Head of caudate nucleus (tissue), 42 donors: Measurements from ENCODE around the gene RAD54L.
"Not testable (repeated sequence)": the region's sequence is repeated elsewhere in the genome, so short reads cannot be mapped to it uniquely, and the experiment has no call there.

Experiments used
- DNase-seq, 42 donors: peaks; one replicate each; pipeline versions ENCODE4 v3.0.0 to v3.0.0-alpha.2; 2020 to 2021; ENCODE audit warnings: mixed read lengths in 7 of 42
- intact Hi-C: fragments of 100-400 bp; cut with DNase I; formaldehyde crosslinking; loops from one replicate; pipeline ENCODE4 v1.15.0; 2022

The RAD54L gene

GRCh38 chr1:46247436-46248121 is at the start of gene RAD54L:
Gene RAD54L (plus strand): TSS chr1:46247763. CDS start chr1:46248406, 643 bp downstream.
- intact Hi-C loops: loop anchor here (2.0 kb wide), 1 partner anchor 55 kb away; the partner anchor contains the start of genes LRRC41 and UQCRH

GRCh38 chr1:46197964-46198811 is 49.4 kb upstream of the RAD54L start, which contains the start of gene POMGNT1:
Gene POMGNT1 (minus strand): TSS chr1:46198434. CDS start chr1:46197821, 613 bp downstream.
- intact Hi-C loops: no loop called here
- peak in 40 of 42 donors; percentile 30 to 86 (median 75) for DNase-seq

More at GRCh38 chr1:46247436-46248121, at the start of gene RAD54L:
- peak; percentile 94 to 99 (median 98) for DNase-seq

DNA sequence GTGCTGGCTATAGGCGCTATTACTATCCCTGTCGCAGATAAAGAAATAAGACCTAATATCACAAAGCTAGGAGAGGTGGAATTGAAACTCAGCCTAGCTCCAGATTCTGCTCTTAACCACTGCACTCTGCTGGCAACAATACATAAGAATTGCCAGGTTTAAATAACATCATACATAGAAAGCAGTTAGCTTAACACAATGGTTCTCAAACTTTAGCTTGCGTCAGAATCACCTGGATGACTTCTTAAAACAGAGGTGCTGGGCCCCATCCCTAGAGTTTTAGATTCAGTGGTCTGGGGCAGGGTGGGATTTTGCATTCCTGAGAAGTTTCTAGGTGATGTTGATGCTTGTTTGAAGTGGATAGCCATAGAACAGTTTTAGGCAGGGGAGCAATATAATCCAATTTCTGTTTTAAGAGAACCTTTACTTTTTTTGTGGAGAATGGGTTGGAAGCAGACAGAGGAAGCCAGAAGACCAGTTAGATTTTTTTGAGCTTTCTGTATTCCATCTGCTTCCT is 48.3 kb upstream of the RAD54L start:
- peak in 1 of 42 donors; percentile 1 for DNase-seq
- intact Hi-C loops: no loop called here

DNA sequence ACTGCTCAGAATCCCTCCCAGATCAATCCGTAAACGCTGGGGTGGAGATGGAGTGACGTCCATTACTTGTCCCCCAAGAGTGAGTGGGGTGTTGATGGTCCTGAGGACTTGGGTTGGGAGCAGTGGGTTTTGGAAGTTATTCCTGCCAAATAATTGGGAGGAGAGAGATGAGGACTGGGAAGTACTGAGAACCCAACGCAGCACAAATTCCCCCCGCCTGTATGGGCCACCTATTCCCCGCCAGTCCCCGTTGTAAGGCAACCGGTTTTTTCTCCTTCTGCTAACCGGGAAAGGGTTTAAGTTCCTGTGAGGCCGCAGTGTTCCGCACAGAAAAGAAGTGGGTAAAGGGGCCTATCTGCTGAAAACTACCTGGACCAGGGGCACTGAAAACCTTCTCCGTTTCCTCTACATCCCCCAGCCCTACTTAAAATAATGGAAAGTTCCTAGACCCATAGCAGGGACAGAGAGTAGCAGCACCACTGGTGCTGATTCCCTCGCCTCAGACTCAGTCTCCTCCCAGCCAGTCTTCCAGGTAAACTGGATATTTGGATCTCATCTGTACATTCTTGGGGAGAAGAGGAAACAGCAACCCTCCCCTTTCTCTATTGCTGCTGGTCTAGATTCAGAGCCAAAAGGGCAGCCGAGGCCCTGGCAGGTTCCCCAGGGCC is 43.7 kb upstream of the RAD54L start:
- DNase-seq: peak in 5 of 42 donors; percentile 17 to 59 (median 40)
- intact Hi-C loops: no loop called here

DNA sequence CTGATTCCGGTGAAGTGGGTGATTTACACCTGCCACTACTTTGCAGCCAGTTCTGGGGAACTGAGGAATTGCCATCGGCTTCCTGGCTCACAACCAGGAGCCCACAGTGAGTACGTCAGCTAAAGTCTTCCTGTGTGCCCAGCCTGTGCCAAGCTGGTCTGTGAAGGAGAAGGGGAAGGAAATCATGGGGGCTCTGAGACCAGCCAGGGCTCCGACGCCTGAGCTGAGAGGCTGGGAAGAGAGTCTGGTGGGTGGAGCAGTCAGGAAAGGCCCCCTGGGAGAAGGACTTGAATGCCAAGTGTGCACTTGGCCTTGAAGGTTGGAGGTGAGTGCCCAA is 43.2 kb upstream of the RAD54L start:
- intact Hi-C loops: no loop called here
- DNase-seq: peak in 17 of 42 donors; percentile 24 to 66 (median 40)

DNA sequence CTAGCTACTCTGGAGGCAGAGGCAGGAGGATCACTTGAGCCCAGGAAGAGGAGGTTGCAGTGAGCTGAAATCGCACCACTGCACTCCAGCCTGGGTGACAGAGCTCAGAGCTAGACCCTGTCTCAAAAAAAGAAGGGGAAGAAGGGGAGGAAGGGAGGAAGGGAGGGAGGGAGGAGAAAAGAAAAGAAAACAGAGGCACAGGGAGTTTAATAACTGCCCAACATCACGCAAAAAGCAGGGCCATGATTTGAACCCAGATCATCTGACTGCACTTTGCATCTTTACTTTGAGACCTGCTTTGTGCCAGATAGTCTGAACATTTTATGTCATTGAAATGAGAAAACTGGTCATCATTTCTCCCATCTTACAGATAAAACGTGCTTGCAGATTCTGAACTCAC is 42.4 kb upstream of the RAD54L start:
- intact Hi-C loops: no loop called here
- no peak for DNase-seq

DNA sequence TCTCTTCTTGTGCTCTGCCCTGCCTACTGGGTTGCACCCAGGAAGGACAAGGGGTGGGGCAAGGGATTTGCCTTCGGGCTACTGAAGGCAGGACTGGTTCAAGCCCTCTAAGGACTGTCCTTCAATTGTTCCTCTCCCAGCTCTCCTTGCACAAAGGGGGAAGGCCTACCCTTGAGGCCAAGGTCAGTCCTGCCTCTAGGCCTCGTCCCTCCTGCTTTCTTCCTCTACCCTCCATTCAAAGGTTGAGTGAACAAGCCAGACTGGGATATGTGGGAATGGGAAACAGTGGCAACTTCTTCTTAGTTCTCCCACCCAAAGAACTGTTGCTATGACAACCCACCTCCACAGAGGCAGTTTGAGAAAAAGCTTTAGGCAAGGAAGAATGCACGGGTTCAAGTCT is 41.8 kb upstream of the RAD54L start:
- intact Hi-C loops: no loop called here

GRCh38 chr1:46206399-46206798 is 41.2 kb upstream of the RAD54L start:
- intact Hi-C loops: no loop called here
- DNase-seq: no peak

More for the DNA sequence above, 41.8 kb upstream of the RAD54L start:
- peak in 13 of 42 donors; percentile 26 to 74 (median 52) for DNase-seq

GRCh38 chr1:46210561-46210960 is 37.0 kb upstream of the RAD54L start:
- DNase-seq: no peak
- intact Hi-C loops: no loop called here

DNA sequence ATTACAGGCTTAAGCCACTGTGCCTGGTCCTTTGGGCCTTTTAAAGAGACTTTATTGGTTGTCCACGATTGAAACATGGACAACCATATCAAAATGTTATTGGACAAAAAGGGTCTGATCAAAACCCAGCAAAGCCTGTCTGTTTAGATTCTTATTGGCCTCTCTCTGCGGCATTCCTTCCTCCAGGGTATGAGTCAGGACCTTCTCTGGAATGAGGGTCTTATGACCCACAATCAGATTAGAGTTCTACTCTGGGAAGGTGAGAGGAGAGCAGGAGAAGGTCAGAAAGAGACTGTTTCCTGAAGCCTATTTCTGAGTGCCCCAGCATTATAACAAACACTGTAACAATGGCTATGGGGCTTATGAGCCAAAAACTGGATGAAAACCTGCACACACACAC is 36.5 kb upstream of the RAD54L start:
- intact Hi-C loops: no loop called here
- no peak for DNase-seq

DNA sequence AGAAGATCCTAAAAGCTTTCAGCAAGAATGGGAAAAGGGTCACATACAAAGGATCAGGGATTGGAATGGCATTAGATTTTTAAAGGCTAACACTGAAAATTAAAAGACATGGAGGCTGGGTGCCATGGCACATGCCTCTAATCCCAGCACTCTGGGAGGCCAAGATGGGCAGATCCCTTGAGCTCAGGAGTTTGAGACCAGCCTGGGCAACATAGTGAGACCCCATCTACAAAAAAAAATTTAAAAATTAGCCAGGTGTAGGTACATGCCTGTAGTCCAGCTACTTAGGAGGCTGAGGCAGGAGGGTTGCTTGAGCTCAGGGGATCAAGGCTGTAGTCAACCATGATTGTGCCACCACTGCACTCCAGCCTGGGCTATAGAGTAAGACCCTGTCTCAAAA is 32.1 kb upstream of the RAD54L start:
- no peak for DNase-seq
- intact Hi-C loops: no loop called here

GRCh38 chr1:46218443-46218842 is 29.1 kb upstream of the RAD54L start:
- intact Hi-C loops: no loop called here

DNA sequence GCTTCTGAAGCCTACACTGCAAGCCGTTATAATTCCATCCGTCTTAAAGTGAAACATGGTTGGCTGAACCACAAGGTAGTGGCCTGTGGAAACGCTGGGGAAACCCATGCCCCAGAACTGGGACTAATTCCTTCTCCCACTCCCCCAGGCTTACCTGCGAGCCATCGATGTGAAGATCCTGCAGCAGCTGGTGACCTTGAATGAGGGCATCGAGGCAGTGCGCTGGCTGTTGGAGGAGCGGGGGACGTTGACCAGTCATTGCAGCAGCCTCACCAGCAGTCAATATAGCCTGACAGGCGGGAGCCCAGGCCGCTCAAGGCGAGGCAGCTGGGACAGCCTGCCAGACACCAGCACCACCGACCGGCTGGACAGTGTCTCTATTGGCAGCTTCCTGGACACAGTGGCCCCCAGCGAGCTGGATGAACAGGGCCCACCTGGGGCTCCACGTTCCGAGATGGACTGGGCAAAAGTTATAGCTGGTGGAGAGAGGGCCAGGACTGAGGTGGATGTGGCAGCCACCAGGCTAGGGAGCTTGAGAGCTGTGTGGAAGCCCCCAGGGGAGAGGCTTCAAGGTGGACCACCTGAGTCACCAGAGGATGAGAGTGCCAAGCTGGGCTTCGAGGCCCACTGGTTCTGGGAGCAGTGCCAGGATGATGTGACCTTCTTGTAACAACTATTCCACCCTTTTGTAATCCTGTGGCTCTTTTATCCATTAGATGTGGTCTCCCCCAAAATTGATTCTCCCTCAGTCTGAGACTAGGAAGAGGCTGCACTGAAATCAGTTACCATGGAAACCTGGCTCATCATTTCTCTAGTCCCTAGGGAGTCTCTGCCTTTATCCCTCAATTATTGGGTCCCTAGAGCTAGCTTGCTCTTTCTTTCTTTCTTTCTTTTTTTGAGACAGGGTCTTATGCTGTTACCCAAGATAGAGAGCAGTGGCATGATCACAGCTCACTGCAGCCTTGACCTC is 27.7 kb upstream of the RAD54L start:
- DNase-seq: peak in 5 of 42 donors; percentile 19 to 54 (median 36)
- intact Hi-C loops: loop anchor here (5.0 kb wide), 1 partner anchor 183 kb away; no protein-coding TSS in a partner anchor

More at GRCh38 chr1:46218443-46218842, 29.1 kb upstream of the RAD54L start:
- DNase-seq: no peak

DNA sequence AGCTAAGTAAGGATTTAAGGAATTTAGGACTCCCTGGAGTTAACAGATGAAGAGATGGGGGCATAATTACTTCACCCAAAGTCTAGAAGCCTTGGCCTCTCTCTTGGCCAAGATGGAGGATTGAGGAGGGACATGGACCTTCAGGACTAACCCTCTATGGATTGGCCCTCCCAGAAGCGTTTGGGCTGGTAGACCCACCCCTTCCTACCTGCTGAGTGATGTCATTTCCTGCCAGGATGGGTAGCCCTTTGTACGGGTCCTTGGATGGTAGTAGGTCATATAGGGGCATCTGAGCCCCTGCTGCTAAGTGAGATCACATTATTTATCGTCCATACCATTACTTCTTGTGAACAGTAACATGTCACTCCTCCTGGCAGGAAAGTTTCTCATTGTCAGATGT is 26.8 kb upstream of the RAD54L start:
- intact Hi-C loops: loop anchor here (5.0 kb wide), 1 partner anchor 184 kb away; no protein-coding TSS in a partner anchor
- DNase-seq: no peak

- peak; percentile 72 to 95 (median 89) for DNase-seq
- intact Hi-C loops: loop anchor here (2.0 to 5.0 kb wide), 2 partner anchors 43 to 184 kb away; no protein-coding TSS in a partner anchor
Measured at GRCh38 chr1:46221749-46222148, 25.8 kb upstream of the RAD54L start.

DNA sequence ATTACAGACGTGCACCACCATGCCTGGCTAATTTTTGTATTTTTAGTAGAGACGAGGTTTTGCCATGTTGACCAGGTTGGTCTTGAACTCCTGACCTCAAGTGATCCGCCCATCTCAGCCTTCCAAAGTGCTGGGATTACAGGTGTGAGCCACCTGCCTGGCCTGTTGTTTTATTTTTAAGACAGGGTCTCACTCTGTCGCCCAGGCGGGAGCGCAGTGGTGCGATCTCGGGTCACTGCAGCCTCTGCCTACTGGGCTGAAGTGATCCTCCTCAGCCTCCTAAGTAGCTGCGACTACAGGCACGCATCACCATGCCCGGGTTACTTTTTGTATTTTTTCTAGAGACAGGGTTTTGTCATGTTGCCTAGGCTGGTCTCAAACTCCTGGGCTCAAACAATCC is 24.5 kb upstream of the RAD54L start:
- intact Hi-C loops: loop anchor here (2.0 to 5.0 kb wide), 2 partner anchors 44 to 186 kb away; no protein-coding TSS in a partner anchor
- DNase-seq: not testable (repeated sequence)

GRCh38 chr1:46223472-46223943 is 24.1 kb upstream of the RAD54L start:
- DNase-seq: peak; percentile 54 to 93 (median 80)
- intact Hi-C loops: loop anchor here (2.0 to 5.0 kb wide), 2 partner anchors 45 to 186 kb away; no protein-coding TSS in a partner anchor
